Gastrocnemius medialis (tissue), 4 donors: ENCODE measurements around the gene CFHR5.
"Not testable (repeated sequence)": the region's sequence is repeated elsewhere in the genome, so short reads cannot be mapped to it uniquely, and the experiment has no call there.

Experiments
- POLR2A ChIP-seq, 2 donors: fragments of 450-650 bp; IDR thresholded peaks; one replicate each; pipeline ENCODE4 v1.6.1; 2017; ENCODE audit warnings: antibody characterized with exemption in 2 of 2, mild to moderate bottlenecking in 2 of 2, moderate library complexity in 2 of 2
- TF ChIP-seq, protein P1 (sequence below), 5 experiments: fragments of 450-650 bp in 3 of 5; fragments of 200-600 bp in 2 of 5; sonication (generic) in 2 of 5; IDR thresholded peaks in 4 of 5; conservative IDR thresholded peaks in 1 of 5; 1 replicate in 4 of 5; 2 replicates in 1 of 5; pipeline ENCODE4 v1.5.1; 2016 to 2019; ENCODE audit warnings: antibody characterized with exemption in 5 of 5, mild to moderate bottlenecking in 3 of 5, moderate library complexity in 3 of 5

GRCh38 chr1:196991919-196992651 is 14.7 kb downstream of the CFHR5 start:
- TF ChIP-seq, protein P1, sequence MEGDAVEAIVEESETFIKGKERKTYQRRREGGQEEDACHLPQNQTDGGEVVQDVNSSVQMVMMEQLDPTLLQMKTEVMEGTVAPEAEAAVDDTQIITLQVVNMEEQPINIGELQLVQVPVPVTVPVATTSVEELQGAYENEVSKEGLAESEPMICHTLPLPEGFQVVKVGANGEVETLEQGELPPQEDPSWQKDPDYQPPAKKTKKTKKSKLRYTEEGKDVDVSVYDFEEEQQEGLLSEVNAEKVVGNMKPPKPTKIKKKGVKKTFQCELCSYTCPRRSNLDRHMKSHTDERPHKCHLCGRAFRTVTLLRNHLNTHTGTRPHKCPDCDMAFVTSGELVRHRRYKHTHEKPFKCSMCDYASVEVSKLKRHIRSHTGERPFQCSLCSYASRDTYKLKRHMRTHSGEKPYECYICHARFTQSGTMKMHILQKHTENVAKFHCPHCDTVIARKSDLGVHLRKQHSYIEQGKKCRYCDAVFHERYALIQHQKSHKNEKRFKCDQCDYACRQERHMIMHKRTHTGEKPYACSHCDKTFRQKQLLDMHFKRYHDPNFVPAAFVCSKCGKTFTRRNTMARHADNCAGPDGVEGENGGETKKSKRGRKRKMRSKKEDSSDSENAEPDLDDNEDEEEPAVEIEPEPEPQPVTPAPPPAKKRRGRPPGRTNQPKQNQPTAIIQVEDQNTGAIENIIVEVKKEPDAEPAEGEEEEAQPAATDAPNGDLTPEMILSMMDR (IDR thresholded peaks at IDR 0.05 in 4 of 5, conservative IDR thresholded peaks at IDR 0.05 in 1 of 5): not testable (repeated sequence)
- not testable (repeated sequence) for TF ChIP-seq POLR2A (IDR thresholded peaks at IDR 0.05)
